ENCODE data around the gene HSH2D.

GRCh38 chr19:16133818-16134217 is 9.7 kb upstream of the HSH2D start:
- TF ChIP-seq TAF1 (IDR thresholded peaks at IDR 0.05; ENCODE audit: borderline replicate concordance, insufficient read depth, low read length) (no peak), POLR2AphosphoS5 (IDR thresholded peaks at IDR 0.05; ENCODE audit: low read depth, low read length) (no peak)
